ENCODE data around the gene ERMP1.

Gene ERMP1

GRCh38 chr9:5852987-5853386 lies 20.1 kb upstream of the ERMP1 start:
- no peak for TF ChIP-seq CTCF (IDR thresholded peaks at IDR 0.05; ENCODE audit: low read depth, low read length)
- DNase-seq (ENCODE audit: extremely low read depth, low read depth), result no peak

GRCh38 chr9:5851445-5851844 lies 18.5 kb upstream of the ERMP1 start:
- TF ChIP-seq CTCF (IDR thresholded peaks at IDR 0.05; ENCODE audit: low read depth, low read length), result no peak
- no peak for DNase-seq (ENCODE audit: extremely low read depth, low read depth)

- no peak for DNase-seq (ENCODE audit: extremely low read depth, low read depth)
- no peak for TF ChIP-seq CTCF (IDR thresholded peaks at IDR 0.05; ENCODE audit: low read depth, low read length)
Measured at GRCh38 chr9:5850724-5851122, 17.8 kb upstream of the ERMP1 start.

GRCh38 chr9:5848372-5848882 lies 15.5 kb upstream of the ERMP1 start:
- no peak for DNase-seq (ENCODE audit: extremely low read depth, low read depth)

GRCh38 chr9:5846501-5846921 lies 13.6 kb upstream of the ERMP1 start:
- no peak for TF ChIP-seq CTCF (IDR thresholded peaks at IDR 0.05; ENCODE audit: low read depth, low read length)
- no peak for DNase-seq (ENCODE audit: extremely low read depth, low read depth)

More at GRCh38 chr9:5848372-5848882, 15.5 kb upstream of the ERMP1 start:
- no peak for TF ChIP-seq CTCF (IDR thresholded peaks at IDR 0.05; ENCODE audit: low read depth, low read length)

GRCh38 chr9:5846096-5846495 lies 13.2 kb upstream of the ERMP1 start:
- no peak for DNase-seq (ENCODE audit: extremely low read depth, low read depth)
- no peak for TF ChIP-seq CTCF (IDR thresholded peaks at IDR 0.05; ENCODE audit: low read depth, low read length)

- DNase-seq (ENCODE audit: extremely low read depth, low read depth), result no peak
- TF ChIP-seq CTCF (IDR thresholded peaks at IDR 0.05; ENCODE audit: low read depth, low read length), result no peak
Measured at GRCh38 chr9:5845157-5845531, 12.2 kb upstream of the ERMP1 start.

Data from AG09319 (cell line).